OCI-LY3 (cell line): ENCODE results near the gene CHD6.

Experiments
- H2AFZ ChIP-seq: fragments of 200-600, 300-600 bp; shearing (Covaris generic); 2 replicates; pipeline ENCODE4 v1.6.0; 2014; ENCODE audit warnings: antibody characterized with exemption, low read depth, low read length
- H3K27ac ChIP-seq: fragments of 200-600, 300-600 bp; sonication (generic); 2 replicates; pipeline ENCODE4 v1.5.1; 2014; ENCODE audit warnings: mild to moderate bottlenecking, low read length, moderate library complexity, mixed read lengths
- H3K27me3 ChIP-seq: fragments of 200-600, 300-600 bp; sonication (generic); 2 replicates; pipeline ENCODE4 v1.6.1; 2014; ENCODE audit warnings: low read depth, low read length, mixed read lengths
- H3K36me3 ChIP-seq: fragments of 200-600, 300-600 bp; sonication (generic); replicated peaks from 2 replicates; pipeline ENCODE3; 2014; ENCODE audit warnings: low read depth, low read length, mixed read lengths
- H3K4me1 ChIP-seq: fragments of 300-600, 200-600 bp; sonication (generic); 2 replicates; pipeline ENCODE4 v1.6.1; 2014; ENCODE audit warnings: low read length, mixed read lengths
- H3K4me2 ChIP-seq: fragments of 200-600, 300-600 bp; sonication (generic); 2 replicates; pipeline ENCODE4 v1.6.1; 2014; ENCODE audit warnings: low read length, mixed read lengths
- H3K4me3 ChIP-seq: fragments of 300-600, 200-600 bp; sonication (generic); 2 replicates; pipeline ENCODE4 v1.5.1; 2014; ENCODE audit warnings: antibody characterized with exemption, mild to moderate bottlenecking, low read length, moderate library complexity
- H3K79me2 ChIP-seq: fragments of 300-600, 200-600 bp; shearing (Covaris generic); 2 replicates; pipeline ENCODE4 v1.6.1; 2014; ENCODE audit warnings: mild to moderate bottlenecking, low read length, mixed read lengths
- H3K9ac ChIP-seq: fragments of 300-600, 200-600 bp; shearing (Covaris generic); 2 replicates; pipeline ENCODE4 v1.6.0; 2014; ENCODE audit warnings: mild to moderate bottlenecking, low read length, moderate library complexity
- H3K9me3 ChIP-seq: fragments of 200-600, 300-600 bp; shearing (Covaris generic); 2 replicates; pipeline ENCODE4 v1.6.1; 2014; ENCODE audit warnings: low read length, mixed read lengths; ENCODE audit not compliant: insufficient read depth
- H4K20me1 ChIP-seq: fragments of 200-600, 300-600 bp; sonication (generic); 2 replicates; pipeline ENCODE4 v1.6.1; 2016; ENCODE audit warnings: low read length, mixed read lengths; ENCODE audit not compliant: insufficient read depth
- CTCF ChIP-seq: fragments of 200-600, 300-600 bp; sonication (generic); IDR thresholded peaks from 2 replicates; pipeline ENCODE4 v1.5.1; 2014; ENCODE audit warnings: antibody characterized with exemption, low read length, low read depth
- EZH2phosphoT487 ChIP-seq: fragments of 200-600 bp; shearing (Covaris generic); IDR thresholded peaks from 2 replicates; pipeline ENCODE4 v1.6.1; 2018; ENCODE audit warnings: antibody characterized with exemption, mixed run types, low read depth

The CHD6 gene

GRCh38 chr20:41353530-41353929 is 264.6 kb downstream of the CHD6 start:
- H3K27ac ChIP-seq = no peak overlapping the region
- no peak overlapping the region for H3K9ac ChIP-seq
- H3K79me2 ChIP-seq = no peaks in the 10 kb centered on the region
- no peaks in the 10 kb centered on the region for H3K36me3 ChIP-seq
- H2AFZ ChIP-seq = no peak overlapping the region
- no peak overlapping the region for H3K4me3 ChIP-seq
- H4K20me1 ChIP-seq = no peaks in the 10 kb centered on the region
- peaks cover 5% of the 10 kb centered on the region; the same call in 1 of the 2 replicates for H3K27me3 ChIP-seq
- no peaks in the 10 kb centered on the region for H3K9me3 ChIP-seq
- H3K4me1 ChIP-seq = no peaks in the 10 kb centered on the region
- no peak for TF ChIP-seq CTCF
- no peak for TF ChIP-seq EZH2phosphoT487
- no peak overlapping the region for H3K4me2 ChIP-seq

GRCh38 chr20:41352666-41353065 is 265.5 kb downstream of the CHD6 start:
- H3K27me3 ChIP-seq = peaks cover 5% of the 10 kb centered on the region; the same call in 1 of the 2 replicates

GRCh38 chr20:41352106-41352505 is 266.1 kb downstream of the CHD6 start:
- H3K27me3 ChIP-seq = peaks cover 5% of the 10 kb centered on the region; the same call in 1 of the 2 replicates
- no peaks in the 10 kb centered on the region for H3K36me3 ChIP-seq
- H3K9me3 ChIP-seq = no peaks in the 10 kb centered on the region
- TF ChIP-seq EZH2phosphoT487 = no peak
- no peak; the same call in 1 of the 2 replicates for TF ChIP-seq CTCF
- H3K4me2 ChIP-seq = no peak overlapping the region
- H2AFZ ChIP-seq = no peak overlapping the region
- no peaks in the 10 kb centered on the region for H3K79me2 ChIP-seq
- no peaks in the 10 kb centered on the region for H4K20me1 ChIP-seq
- no peak overlapping the region for H3K9ac ChIP-seq
- no peak overlapping the region for H3K27ac ChIP-seq
- no peak overlapping the region for H3K4me3 ChIP-seq
- H3K4me1 ChIP-seq = no peaks in the 10 kb centered on the region

More at GRCh38 chr20:41352666-41353065, 265.5 kb downstream of the CHD6 start:
- Histone ChIP-seq H3K9me3 (no peaks in the 10 kb centered on the region), H3K4me3 (no peak overlapping the region), H3K4me1 (no peaks in the 10 kb centered on the region), H2AFZ (no peak overlapping the region), H3K9ac (no peak overlapping the region), H3K27ac (no peak overlapping the region), H3K79me2 (no peaks in the 10 kb centered on the region), H3K36me3 (no peaks in the 10 kb centered on the region), H3K4me2 (no peak overlapping the region), H4K20me1 (no peaks in the 10 kb centered on the region)
- no peak; the same call in 1 of the 2 replicates for TF ChIP-seq CTCF
- TF ChIP-seq EZH2phosphoT487 = no peak
